ENCODE results near the gene AADACL4.
A peak's percentile ranks its signal among the peaks of the same experiment; 100 is the strongest.
"Not testable (repeated sequence)": the region's sequence is repeated elsewhere in the genome, so short reads cannot be mapped to it uniquely, and the experiment has no call there.

AADACL4 gene

DNA sequence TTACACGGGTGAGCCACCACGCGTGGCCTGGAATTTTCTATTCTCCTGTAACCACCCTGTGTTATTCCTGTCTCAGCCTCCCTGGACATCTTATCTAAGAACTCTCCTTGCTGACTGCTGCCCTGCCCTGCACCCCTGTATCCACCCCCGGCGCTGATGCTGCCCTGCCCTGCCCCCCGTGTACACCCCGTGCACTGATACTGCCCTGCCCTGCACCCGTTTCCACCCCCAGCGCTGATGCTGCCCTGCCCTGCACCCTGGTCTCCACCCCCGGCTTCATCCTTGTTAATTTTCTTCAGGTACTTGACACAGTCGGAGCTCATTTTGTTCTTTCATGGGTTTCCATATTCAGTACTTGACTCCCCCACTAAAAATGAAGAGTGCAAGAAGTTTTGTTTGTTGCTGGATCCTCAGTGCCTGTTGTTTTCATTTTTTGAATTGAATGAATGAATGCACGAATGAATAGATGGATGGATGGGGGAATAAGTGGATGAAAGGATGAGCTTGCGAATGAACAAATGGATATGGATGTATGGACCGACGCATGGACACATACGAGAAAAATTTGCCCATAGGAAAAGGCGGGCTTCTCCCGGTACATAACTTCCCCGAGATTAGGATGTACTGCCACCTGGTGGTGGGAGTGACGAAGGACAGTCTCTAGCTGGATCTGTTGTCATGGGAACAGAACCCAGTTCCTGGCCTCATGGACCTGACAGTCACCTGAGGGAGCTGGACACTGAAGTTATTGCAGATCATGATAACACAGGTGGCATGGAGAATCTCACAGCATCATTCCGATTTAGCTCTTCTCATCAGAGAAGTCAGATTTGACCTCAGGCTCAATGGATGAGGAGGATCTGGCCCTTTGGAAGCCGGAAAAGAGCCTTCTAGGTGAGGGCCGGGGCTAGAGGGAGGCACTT is 14.9 kb downstream of the AADACL4 start:
- DNase-seq: peak; percentile 77

DNA sequence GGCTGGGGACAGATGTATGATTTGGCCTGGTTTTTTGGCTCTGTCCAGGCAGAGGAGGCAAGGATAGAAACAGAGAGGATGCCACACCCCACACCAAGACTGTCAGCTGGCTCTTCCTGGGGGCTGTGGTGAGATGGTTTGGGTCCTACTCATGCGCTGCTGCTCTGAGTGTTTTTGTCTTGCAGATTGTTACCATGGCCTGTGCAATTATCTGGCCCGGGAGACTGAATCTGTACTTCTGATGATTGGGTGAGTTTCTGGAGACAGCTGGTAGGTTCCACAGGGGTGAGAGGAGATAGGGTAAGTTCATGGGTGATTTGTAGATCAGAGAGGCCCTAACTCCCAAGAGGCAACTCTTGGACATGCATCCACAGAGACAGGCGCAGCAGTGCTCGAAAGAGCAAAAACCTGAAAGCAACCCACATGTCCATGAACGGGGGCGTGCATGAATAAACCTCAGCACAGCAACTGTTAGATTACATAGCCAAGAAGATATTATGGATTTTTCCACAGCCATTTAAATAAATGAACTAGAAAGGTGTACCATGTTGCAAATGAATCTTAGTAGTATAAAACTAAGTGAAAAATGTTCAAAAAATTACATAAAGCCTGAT is 17.8 kb downstream of the AADACL4 start:
- no peak for DNase-seq

DNA sequence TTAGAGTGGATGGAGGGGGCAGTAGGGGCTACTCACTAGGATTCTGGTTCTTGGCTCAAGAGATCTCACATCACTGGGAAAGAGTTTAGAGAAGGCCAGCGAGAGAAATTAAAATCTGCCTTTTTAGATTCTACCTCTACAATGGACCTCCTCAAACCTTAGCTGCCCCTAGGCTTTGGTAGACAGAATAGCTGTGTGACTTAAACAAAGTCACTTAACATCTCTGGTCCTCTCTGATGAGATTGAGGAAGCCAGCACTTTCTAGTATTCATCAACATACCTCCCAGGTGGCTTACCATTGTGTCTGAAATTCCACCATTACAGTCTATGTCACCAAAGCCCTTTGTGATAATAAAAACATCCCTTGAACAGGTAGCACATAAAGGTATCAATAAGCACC is 18.7 kb downstream of the AADACL4 start:
- DNase-seq: no peak

DNA sequence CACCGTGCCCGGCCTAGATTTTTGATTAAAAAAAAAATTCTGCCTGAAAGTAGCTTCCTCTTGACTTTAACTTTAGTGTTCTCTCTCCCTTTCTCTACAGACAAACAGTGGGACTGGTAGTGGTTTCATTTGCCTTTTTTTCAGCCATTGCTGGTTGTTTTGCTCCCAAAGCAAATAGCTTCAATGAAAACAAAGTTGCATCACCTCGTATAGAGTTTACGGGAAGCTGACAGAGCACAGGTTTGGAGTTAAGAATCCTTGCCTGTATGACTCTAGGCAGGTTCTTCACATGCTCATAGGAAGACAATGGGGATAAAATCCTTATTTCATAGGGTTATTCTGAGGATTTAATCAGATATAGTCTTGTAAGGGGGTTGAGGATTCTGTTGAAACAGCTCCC is 21.6 kb downstream of the AADACL4 start:
- DNase-seq: no peak

DNA sequence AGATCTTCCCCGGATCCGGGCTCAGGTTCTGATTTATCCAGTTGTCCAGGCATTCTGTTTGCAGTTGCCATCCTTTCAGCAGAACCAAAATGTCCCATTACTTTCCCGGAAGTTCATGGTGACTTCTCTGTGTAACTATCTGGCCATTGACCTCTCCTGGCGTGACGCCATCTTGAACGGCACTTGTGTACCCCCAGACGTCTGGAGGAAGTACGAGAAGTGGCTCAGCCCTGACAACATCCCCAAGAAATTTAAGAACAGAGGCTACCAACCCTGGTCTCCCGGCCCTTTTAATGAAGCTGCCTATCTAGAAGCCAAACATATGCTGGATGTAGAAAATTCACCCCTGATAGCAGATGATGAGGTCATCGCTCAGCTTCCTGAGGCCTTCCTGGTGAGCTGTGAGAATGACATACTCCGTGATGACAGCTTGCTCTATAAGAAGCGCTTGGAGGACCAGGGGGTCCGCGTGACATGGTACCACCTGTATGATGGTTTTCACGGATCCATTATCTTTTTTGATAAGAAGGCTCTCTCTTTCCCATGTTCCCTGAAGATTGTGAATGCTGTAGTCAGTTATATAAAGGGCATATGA is 22.4 kb downstream of the AADACL4 start:
- DNase-seq: no peak

DNA sequence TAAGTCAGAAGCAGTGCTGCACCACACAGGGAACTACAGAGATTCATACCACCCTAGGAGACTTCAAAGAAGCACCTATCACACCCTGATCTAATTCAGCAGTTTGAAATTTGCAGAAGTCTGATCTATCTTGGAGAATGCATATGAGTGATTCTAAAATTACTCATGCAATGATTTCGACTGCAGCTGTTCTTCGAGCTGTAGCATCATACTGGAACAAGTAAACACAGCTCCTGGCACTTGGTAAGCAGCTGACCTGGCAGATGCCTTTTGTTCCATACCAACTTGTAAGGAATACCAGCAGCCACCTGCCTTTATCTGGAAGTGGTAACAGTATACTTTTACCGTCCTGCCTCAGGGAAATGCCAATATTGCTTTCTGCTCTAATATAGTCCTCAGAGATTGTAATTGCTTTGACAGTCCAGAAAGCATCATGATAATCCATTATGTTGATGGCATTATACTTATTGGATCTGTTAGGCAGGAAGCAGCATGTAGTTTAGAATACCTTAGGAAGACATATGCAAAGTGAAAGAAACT is 25.7 kb downstream of the AADACL4 start:
- no peak for DNase-seq

DNA sequence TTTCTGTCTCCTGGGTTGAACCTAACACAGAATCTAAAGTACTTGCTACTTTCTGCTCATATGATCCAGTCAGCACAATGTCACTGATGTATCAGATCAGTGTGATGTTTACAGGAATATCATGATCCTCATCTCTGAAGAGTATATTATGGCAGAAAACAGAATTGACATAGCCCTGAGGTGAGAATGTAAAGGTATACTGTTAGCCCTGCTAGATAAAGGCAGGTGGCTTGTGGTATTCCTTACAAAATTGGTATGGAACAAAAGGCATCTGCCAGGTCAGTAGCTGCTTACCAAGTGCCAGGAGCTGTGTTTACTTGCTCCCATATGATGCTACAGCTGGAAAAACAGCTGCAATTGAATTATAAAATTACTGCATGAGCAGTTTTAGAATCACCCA is 30.5 kb downstream of the AADACL4 start:
- DNase-seq: no peak

DNA sequence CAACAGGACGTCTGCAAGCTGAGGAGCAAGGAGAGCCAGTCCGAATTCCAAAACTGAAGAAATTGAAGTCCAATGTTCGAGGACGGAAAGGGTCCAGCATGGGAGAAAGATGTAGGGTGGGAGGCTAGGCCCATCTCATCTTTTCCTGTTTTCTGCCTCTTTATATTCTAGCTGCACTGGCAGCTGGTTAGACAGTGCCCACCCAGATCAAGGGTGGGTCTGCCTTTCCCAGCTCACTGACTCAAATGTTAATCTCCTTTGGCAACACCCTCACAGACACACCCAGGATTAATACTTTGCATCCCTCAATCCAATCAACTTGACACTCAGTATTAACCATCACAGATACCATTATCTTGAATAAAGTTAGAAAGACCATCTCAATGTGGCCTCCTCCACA is 32.2 kb downstream of the AADACL4 start:
- DNase-seq: not testable (repeated sequence)

DNA sequence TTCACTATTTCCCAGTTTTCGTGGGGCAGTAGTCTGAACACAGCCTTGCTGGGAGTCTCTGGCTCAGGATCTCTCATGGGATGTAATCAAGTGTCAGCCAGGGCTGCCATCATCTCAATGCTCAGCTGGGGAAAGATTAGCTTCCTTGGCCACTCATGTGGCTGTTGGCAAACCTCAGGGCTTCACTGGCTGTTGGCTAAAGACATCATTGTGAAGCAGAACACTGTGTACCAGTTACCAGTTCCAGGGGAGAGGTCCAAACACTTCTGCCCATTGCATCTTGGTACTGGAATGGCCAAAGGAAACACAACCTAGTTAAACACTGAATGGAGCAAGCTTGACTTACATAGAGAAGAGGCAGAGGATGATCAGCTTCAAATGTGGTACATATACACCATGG is 33.7 kb downstream of the AADACL4 start:
- DNase-seq: no peak

DNA sequence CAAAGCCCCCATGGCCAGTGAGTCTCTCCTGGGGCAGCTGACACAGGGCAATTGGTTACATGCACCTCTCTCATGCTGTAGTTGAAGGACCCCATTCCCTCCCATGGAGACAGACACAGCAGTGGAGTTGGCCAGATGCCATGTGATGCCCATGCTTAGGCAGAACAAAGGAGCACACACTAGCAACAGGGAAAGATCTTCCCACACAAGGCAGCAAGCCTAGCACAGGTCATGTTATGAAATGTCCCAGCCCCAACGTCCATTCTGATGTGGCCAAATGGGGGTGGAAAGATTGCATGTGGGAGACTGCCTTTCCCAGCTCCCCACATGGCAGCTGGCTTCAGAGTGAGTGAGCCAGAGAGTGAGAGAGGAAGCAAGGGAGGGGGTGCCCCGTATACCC is 34.5 kb downstream of the AADACL4 start:
- DNase-seq: no peak

DNA sequence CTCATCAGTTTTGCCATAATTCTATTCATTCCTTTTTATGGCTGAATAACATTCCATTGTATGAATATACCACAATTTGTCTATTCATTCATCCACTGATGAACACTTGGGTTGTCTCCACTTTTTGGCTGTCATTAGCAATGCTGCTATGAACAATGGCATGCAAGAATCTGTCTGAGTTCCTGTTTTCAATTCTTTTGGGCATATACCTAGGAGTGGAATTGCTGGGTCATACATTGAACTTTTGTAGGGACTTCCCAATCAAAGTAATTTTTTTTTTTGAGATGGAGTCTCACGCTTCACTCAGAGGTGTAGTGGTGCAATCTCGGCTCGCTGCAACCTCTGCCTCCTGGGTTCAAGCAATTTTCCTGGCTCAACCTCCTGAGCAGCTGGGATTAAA is 34.9 kb downstream of the AADACL4 start:
- DNase-seq: no peak

DNA sequence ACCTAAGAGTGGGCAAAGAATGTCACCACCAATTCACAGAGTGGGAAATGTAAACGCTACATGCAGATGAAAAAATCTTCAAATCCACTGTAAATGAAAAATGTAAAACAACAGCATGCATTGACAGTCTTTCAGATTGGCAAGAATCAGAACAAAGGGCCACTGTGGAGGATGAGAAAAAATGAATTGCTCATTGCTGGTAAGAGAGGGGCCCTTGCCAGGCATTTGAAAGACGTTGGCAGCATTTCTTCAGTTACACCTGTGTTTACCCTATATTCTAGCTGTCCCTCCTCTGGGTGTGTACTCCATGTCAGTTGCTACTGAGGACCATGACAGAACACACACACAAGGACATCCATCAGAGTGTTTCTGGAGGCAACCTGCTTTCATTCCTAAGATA is 46.3 kb downstream of the AADACL4 start:
- DNase-seq: no peak

DNA sequence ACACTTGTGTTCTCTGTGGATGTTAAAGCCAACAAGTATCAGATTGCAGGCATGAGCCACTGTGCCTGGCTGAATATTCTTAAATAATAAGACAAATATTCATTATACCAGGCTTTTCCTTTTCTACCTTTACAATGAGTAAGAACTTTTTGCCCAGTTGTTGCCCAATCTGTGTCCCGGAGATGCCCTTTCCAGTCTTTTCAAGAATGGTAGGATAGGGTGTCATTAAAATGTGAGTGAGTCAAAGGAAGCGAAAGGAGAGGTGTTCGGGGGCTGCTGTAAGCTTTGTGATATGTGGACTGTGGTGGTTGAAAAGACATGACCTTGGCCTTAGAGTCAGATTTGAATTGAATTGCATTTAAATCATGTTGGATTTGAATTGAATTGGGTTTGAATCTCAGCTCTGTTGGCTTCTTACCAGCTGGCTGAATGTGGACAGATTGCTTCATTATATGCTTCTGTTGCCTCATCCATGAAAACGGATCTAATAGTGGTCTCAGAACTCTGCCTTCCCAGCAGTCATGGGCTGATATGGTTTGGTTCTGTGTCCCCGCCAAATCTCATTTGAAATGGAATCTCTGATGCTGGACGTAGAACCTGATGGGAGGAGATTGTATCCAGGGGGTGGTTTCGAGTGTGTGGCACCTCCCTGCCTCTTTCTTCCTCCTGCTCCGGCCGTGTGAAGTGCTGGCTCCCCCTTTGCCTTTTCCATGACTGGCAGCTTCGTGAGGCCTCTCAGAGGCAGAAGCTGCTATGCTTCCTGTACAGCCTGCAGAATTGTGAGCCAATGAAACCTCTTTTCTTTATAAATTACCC is 49.3 kb downstream of the AADACL4 start:
- DNase-seq: no peak

DNA sequence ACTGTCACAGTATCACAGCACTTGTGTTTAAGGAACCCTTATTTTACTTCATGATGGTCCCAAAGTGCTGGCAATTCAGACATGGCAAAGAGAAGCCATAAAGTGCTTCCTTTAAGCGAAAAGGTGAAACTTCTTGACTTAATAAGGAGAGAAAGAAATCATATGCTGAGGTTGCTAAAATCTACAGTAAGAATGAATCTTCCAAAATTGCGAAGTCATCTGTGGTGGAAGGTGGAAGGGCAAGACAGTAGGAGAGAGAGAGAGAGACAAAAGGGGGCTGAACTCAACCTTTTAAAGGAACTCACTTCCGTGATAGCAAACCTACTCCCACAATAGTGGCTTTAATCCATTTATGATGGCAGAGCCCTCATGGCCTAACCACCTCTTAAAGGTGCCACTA is 52.8 kb downstream of the AADACL4 start:
- no peak for DNase-seq

DNA sequence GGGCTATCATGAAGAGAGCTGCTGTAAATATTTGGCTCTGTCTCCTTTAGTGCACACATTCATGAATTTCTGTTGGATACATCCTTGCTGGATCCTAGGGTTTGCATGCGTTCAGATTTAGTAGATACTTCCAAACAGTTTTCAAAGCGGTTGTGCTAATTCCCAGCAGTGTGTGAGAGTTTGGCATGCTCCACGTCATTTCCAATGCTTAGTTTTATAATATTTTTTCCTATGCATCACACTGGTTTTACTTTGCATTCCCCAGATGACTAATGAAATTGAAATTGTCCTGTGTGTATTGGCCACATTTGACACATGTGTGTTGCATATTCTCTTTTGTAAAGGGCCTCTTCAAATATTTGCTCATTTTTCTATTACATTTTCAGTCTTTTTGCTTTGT is 53.5 kb downstream of the AADACL4 start:
- DNase-seq: no peak

DNA sequence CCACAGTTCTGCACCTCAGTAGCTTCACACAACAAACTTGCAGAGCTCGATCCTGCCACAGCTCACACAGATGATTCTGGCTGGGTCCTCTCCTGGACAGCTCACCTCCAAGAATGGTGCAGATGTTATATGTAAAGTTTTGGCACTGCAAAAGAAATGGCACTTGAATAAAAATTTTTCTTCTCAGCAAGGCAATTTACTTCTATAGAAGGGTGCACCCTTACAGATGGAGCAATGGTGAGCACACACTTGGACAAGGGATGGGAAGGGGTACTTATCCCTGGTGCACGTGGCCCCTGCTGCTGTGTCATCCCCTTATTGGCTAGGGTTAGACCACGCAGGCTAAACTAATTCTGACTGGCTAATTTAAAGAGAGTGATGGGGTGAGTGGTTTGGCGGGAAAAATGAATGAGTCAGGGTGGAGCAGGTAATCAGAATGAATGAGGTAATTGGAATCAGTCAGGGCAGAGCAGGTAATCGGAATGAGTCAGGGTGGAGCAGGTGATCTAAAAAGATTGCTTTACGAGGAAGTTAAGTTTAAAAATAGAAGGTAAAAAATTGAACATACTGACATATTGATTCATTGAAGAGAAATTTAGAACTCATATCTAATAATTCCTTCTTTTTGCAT is 60.1 kb downstream of the AADACL4 start:
- no peak for DNase-seq

DNA sequence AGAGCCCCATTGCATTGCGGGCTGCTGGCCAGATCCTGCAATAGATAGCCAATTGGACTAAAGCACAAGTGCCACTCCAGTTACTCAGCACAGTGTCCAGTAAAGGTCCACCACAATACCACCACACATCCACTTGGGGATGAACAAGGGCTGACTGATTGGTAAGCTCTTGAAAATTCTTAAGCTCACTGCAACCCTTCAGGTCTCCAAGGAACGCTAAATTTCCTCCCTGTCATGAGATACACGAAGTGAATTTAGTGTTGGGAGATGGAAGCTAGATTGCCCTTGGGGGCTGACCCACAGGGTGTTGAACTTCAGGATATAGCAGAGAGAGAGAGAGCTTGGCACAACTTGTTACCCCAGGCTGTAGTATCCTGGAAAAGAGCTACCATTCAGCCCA is 62.2 kb downstream of the AADACL4 start:
- no peak for DNase-seq

DNA sequence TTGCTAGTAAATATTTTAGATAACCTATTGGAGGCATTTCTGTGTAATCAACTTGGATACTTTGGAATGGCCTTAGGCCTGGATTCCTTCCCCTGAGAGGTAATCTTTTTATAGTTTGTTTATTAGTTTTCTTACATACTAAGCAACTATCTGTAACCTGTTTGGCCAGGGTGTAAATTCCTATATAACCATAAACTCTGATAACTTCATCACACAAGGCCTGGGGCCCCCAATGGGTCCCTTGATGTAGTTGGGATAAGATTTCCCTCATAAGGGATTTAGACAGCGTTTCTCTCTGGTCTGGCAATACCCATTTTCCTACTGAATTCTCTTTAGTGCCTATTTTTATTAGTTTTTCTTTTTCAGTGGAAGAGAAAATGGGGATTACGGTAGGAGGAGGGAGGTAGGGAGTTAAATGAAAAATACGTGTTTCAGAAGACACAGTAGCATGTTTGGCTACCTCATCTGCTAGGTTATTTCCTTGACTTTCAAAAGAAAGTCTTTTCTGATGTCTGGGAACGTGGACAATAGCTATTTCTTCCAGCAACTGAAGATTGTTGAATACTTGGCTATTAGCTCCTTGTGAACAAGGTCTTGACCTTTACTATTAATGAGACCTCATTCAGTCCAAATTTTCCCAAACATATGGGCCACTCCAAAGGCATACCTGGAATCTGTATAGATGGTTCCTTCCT is 64.7 kb downstream of the AADACL4 start:
- DNase-seq: no peak

DNA sequence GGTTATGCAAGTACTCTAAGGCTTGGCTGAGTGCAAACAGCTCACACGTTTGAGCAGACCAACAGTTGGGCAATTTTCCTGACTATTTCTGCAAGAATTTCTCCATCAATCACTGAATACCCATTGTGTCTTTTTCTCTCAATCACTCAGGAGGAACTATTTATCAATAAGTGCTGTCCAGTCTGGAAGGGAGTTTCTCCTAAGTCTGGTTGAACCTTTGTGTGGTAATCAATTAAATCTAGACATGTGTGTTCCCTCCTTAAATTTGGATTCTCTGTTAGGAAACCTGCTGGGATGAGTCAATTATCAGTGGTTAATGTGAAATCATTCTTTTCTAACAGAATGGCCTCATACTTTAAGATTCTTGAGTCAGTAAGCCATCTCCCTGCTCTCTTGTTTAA is 65.2 kb downstream of the AADACL4 start:
- DNase-seq: no peak

DNA sequence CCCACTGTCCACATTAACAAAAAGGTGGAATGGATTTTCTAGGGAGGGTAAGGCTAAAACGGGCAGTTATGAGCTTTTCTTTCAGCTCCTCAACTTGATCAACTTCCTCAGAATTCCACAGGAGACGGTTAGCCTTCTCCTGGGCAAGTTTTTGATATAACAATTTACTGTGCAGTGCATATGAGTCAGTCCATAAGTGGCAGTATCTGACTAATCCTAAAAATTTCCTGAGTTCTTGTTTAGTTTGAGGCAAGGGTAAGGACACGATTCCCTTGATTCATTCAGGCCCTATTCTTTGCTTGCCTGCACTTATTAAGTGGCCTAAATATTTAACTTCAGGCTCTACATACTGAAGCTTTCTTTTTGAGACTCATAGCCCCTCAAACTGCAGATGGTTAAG is 65.8 kb downstream of the AADACL4 start:
- DNase-seq: no peak

DNA sequence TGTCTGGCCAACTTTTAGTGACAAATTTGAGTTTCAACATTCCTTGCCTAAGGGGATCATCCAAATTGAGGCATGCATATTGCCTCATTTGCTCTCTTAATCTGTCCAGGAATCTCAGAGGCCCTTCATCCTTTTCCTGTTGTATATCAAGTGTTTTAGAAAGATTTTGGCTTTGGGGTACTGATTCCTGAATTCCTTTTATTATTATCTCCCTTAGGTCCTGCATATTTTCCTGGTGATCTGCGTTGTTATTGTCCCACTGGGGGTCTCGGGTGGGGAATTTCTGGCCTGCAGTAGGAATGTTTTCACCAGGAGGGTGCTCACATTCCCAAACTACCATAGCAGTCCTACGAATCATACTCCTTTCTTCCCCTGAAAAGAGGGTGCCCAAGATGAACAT is 67.7 kb downstream of the AADACL4 start:
- no peak for DNase-seq

DNA sequence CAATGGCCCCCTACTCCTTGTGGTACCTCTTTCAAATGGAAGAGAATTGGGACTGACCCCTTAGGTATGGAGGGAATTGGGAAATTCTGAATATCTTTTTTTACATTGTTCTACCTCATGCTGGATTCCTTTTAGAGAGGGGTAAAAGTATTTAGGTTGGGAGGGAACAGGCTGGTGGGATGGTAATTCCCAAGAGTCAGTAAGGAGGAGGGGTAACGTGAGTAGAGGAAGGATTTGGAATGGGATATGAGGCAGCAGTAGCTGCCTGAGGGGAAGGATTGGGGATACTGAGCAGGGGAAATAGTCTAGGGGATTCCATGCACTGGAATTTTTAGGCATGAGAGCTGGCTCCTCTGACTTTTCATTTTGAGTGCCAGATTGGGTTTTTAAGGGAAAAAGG is 68.2 kb downstream of the AADACL4 start:
- DNase-seq: no peak
